ENCODE results near the gene LIPJ.

DNA sequence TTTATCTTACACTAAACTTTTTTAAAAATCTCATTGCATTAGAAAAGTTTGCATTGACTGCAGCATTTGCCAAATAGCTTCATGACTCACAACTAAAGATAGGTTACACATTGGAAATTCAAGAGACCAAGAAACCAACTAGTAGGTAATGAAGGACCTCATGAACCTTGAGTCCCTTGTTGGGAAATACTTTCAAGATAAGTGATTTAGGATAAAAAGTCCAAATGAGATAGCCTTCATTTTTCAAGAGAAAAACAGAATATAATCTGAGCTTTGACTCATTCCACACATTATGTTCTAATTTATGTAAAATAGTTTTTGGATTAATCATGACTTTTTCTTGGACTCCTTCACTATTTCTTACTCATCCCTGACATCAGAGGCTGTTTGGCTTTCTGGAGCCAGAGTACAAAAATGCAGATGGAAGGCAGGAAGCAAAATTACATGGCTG, 64.6 kb downstream of the LIPJ start:
- TF ChIP-seq POLR2AphosphoS5 (IDR thresholded peaks at IDR 0.05; ENCODE audit: low read length) (no peak), BCL11A (IDR thresholded peaks at IDR 0.05; ENCODE audit: low read depth, low read length) (no peak), SIN3A (IDR thresholded peaks at IDR 0.05; ENCODE audit: low read depth, low read length) (no peak), POLR2A (IDR thresholded peaks at IDR 0.05; ENCODE audit: low read depth, low read length) (no peak), JUNB (IDR thresholded peaks at IDR 0.05) (peak; percentile 35)
- TF ChIP-seq, protein P1, sequence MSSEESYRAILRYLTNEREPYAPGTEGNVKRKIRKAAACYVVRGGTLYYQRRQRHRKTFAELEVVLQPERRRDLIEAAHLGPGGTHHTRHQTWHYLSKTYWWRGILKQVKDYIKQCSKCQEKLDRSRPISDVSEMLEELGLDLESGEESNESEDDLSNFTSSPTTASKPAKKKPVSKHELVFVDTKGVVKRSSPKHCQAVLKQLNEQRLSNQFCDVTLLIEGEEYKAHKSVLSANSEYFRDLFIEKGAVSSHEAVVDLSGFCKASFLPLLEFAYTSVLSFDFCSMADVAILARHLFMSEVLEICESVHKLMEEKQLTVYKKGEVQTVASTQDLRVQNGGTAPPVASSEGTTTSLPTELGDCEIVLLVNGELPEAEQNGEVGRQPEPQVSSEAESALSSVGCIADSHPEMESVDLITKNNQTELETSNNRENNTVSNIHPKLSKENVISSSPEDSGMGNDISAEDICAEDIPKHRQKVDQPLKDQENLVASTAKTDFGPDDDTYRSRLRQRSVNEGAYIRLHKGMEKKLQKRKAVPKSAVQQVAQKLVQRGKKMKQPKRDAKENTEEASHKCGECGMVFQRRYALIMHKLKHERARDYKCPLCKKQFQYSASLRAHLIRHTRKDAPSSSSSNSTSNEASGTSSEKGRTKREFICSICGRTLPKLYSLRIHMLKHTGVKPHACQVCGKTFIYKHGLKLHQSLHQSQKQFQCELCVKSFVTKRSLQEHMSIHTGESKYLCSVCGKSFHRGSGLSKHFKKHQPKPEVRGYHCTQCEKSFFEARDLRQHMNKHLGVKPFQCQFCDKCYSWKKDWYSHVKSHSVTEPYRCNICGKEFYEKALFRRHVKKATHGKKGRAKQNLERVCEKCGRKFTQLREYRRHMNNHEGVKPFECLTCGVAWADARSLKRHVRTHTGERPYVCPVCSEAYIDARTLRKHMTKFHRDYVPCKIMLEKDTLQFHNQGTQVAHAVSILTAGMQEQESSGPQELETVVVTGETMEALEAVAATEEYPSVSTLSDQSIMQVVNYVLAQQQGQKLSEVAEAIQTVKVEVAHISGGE (CRISPR knock-in tag; IDR thresholded peaks at IDR 0.05): no peak
- TF ChIP-seq, protein P2, sequence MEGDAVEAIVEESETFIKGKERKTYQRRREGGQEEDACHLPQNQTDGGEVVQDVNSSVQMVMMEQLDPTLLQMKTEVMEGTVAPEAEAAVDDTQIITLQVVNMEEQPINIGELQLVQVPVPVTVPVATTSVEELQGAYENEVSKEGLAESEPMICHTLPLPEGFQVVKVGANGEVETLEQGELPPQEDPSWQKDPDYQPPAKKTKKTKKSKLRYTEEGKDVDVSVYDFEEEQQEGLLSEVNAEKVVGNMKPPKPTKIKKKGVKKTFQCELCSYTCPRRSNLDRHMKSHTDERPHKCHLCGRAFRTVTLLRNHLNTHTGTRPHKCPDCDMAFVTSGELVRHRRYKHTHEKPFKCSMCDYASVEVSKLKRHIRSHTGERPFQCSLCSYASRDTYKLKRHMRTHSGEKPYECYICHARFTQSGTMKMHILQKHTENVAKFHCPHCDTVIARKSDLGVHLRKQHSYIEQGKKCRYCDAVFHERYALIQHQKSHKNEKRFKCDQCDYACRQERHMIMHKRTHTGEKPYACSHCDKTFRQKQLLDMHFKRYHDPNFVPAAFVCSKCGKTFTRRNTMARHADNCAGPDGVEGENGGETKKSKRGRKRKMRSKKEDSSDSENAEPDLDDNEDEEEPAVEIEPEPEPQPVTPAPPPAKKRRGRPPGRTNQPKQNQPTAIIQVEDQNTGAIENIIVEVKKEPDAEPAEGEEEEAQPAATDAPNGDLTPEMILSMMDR (IDR thresholded peaks at IDR 0.05 in 2 of 3, conservative IDR thresholded peaks at IDR 0.05 in 1 of 3; ENCODE audit: control insufficient read depth in 2 of 3, extremely low read depth in 1 of 3, insufficient read depth in 1 of 3, low read depth in 3 of 3, low read length in 3 of 3): no peak
